Testis (tissue), 3 donors: Measurements from ENCODE around the gene TBC1D24. TPM values are rescaled to one million over a fixed set of nuclear protein-coding genes. Genes with fewer than 3 reads are reported as not detected.

Experiments used
- DNase-seq: peaks from one replicate; pipeline ENCODE4 v3.0.0-alpha.2; 2019
- H3K27ac ChIP-seq, 2 donors: fragments of 200-600 bp; sonication (generic); one replicate each; pipeline ENCODE4 v1.5.1; 2019
- H3K27me3 ChIP-seq: fragments of 200-600 bp; sonication (generic); one replicate; pipeline ENCODE4 v1.5.1; 2019
- H3K36me3 ChIP-seq: fragments of 200-600 bp; sonication (generic); one replicate; pipeline ENCODE4 v1.5.1; 2017; ENCODE audit warnings: low read depth; ENCODE audit errors: missing control alignments
- H3K4me1 ChIP-seq: fragments of 200-600 bp; sonication (generic); one replicate; pipeline ENCODE4 v1.5.1; 2019
- H3K4me3 ChIP-seq, 2 donors: fragments of 200-600 bp; sonication (generic); one replicate each; pipeline ENCODE4 v1.5.1; 2017 to 2019
- H3K9me3 ChIP-seq: fragments of 200-600 bp; sonication (generic); one replicate; pipeline ENCODE4 v1.5.1; 2017
- CTCF ChIP-seq, 3 experiments: fragments of 450-650 bp in 2 of 3; fragments of 200-600 bp in 1 of 3; sonication (generic) in 1 of 3; IDR thresholded peaks; one replicate each; pipeline ENCODE4 v1.5.1; 2016 to 2019; ENCODE audit warnings: antibody characterized with exemption in 3 of 3, mild to moderate bottlenecking in 2 of 3, moderate library complexity in 1 of 3
- POLR2A ChIP-seq: fragments of 450-650 bp; IDR thresholded peaks from one replicate; pipeline ENCODE4 v1.6.1; 2017; ENCODE audit warnings: antibody characterized with exemption, mild to moderate bottlenecking, moderate library complexity
- WGBS, 2 donors: methylation state at CpG; one replicate each; pipeline ENCODE4 v1.1.5; 2018; 5-methylcytosine and 5-hydroxymethylcytosine counted together
- intact Hi-C: fragments of 100-400 bp; cut with DNase I; formaldehyde crosslinking; loops from one replicate; pipeline ENCODE4 v1.15.1; 2023; ENCODE audit warnings: low total_unique reads
- polyA plus RNA-seq: library from polyadenylated mRNA; stranded (reverse); fragments of 350-450 nt; fragmentation: Illumina TruSeq; extraction: RNeasy Lipid Tissue Mini Kit (QIAGEN cat#74804); gene quantifications from one replicate; pipeline ENCODE4 v1.2.3, GENCODE V29; 2014; ENCODE audit warnings: low read depth, low replicate concordance; ENCODE audit not compliant: insufficient read depth
- total RNA-seq, 2 donors: library from RNA; depleted of rRNA; stranded (reverse); fragments of >200 nt; gene quantifications; one replicate each; pipeline ENCODE4 v1.2.3, GENCODE V29; 2016

Gene TBC1D24
- total and polyA plus RNA-seq, 3 donors from 2014 or later = 5.3 to 13.5 (median 11.2) TPM

GRCh38 chr16:2481676-2482075, 6.7 kb downstream of the TBC1D24 start:
- WGBS, 2 donors = 68 to 72% methylated on average over 5 to 7 of the region's 7 CpGs
- no peak overlapping the region for H3K27ac ChIP-seq

DNA sequence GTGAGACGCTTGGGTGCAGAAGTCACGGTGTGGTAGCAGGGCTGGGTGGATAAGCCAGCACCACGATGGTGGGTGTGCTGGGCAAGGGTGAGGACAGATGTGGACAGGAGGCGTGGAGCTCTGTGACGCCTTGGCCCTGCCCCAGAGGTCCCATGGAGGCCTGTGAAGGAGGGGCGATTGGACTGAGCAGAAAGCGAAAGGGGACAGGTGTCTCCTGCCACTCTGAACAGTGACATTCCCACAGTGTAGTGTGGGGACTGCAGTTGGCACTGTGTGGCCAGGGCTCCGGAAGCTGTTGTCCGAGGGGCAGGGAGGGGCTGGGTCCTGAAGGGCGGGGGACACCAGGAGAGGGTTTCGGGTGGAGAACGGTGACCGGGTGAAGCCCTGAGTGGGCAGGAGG, 7.3 kb downstream of the TBC1D24 start:
- WGBS, 2 donors = 69 to 77% methylated on average over 13 of the region's 13 CpGs
- no peak for TF ChIP-seq CTCF (IDR thresholded peaks at IDR 0.05)
- no peak for TF ChIP-seq POLR2A
- intact Hi-C loops = loop anchor here (10.0 kb wide), 1 partner anchor 147 kb away; no protein-coding TSS in a partner anchor
- DNase-seq = no peak
- no peaks in the 10 kb centered on the region for H3K36me3 ChIP-seq
- H3K4me3 ChIP-seq = no peak overlapping the region
- peak overlapping the region in 1 of 2 donors; percentile 6 for H3K27ac ChIP-seq
- no peaks in the 10 kb centered on the region for H3K9me3 ChIP-seq
- H3K4me1 ChIP-seq = peaks cover 19% of the 10 kb centered on the region
- H3K27me3 ChIP-seq = no peaks in the 10 kb centered on the region

More at GRCh38 chr16:2481676-2482075, 6.7 kb downstream of the TBC1D24 start:
- no peaks in the 10 kb centered on the region for H3K9me3 ChIP-seq
- H3K4me3 ChIP-seq = no peak overlapping the region
- intact Hi-C loops = loop anchor here (10.0 kb wide), 1 partner anchor 147 kb away; no protein-coding TSS in a partner anchor
- H3K36me3 ChIP-seq = no peaks in the 10 kb centered on the region
- no peaks in the 10 kb centered on the region for H3K27me3 ChIP-seq
- TF ChIP-seq CTCF (IDR thresholded peaks at IDR 0.05) = no peak
- TF ChIP-seq POLR2A = no peak
- H3K4me1 ChIP-seq = peaks cover 15% of the 10 kb centered on the region
- no peak for DNase-seq

GRCh38 chr16:2482708-2483534, 8.0 kb downstream of the TBC1D24 start:
- intact Hi-C loops = loop anchor here (10.0 kb wide), 1 partner anchor 148 kb away; no protein-coding TSS in a partner anchor
- peak; percentile 71 for DNase-seq
- H3K4me3 ChIP-seq = no peak overlapping the region
- WGBS, 2 donors = 46 to 47% methylated on average over 32 of the region's 32 CpGs
- H3K27me3 ChIP-seq = no peaks in the 10 kb centered on the region
- H3K27ac ChIP-seq = peak overlapping the region; percentile 6 to 31
- no peaks in the 10 kb centered on the region for H3K9me3 ChIP-seq
- H3K36me3 ChIP-seq = no peaks in the 10 kb centered on the region
- peaks cover 19% of the 10 kb centered on the region for H3K4me1 ChIP-seq
- TF ChIP-seq POLR2A (no peak), CTCF (IDR thresholded peaks at IDR 0.05) (no peak)

GRCh38 chr16:2483939-2484897, 9.3 kb downstream of the TBC1D24 start:
- Histone ChIP-seq H3K27ac (no peak overlapping the region), H3K4me3 (no peak overlapping the region), H3K27me3 (no peaks in the 10 kb centered on the region), H3K4me1 (peaks cover 19% of the 10 kb centered on the region), H3K36me3 (no peaks in the 10 kb centered on the region), H3K9me3 (no peaks in the 10 kb centered on the region)
- intact Hi-C loops = loop anchor here (10.0 kb wide), 1 partner anchor 149 kb away; no protein-coding TSS in a partner anchor
- TF ChIP-seq POLR2A = no peak
- 86 to 90% methylated on average over 15 to 16 of the region's 16 CpGs for WGBS, 2 donors
- no peak for DNase-seq
